Brain microvascular endothelial cell (primary cell): ENCODE data around the gene SLC2A6.

Experiments
- DNase-seq: peaks from one replicate; pipeline ENCODE4 v3.0.0-alpha.2; 2020
- H3K27ac ChIP-seq: fragments of 250-450 bp; sonication (Bioruptor Pico); 2 replicates; pipeline ENCODE4 v1.5.1; 2020; ENCODE audit warnings: mild to moderate bottlenecking, moderate library complexity
- H3K27me3 ChIP-seq: fragments of 250-450 bp; sonication (Bioruptor Pico); replicated peaks from 2 replicates; pipeline ENCODE4 v1.5.1; 2020; ENCODE audit warnings: mild to moderate bottlenecking
- H3K36me3 ChIP-seq: fragments of 250-450 bp; sonication (Bioruptor Pico); replicated peaks from 2 replicates; pipeline ENCODE4 v1.5.1; 2020; ENCODE audit warnings: mild to moderate bottlenecking
- H3K4me3 ChIP-seq: 2 replicates; pipeline ENCODE4 v1.5.1; 2011; ENCODE audit warnings: low read depth, mild to moderate bottlenecking, control low read depth, low read length, moderate library complexity
- CTCF ChIP-seq: IDR thresholded peaks from 2 replicates; pipeline ENCODE4 v1.5.1; 2011; ENCODE audit warnings: low read depth, mild to moderate bottlenecking, moderate library complexity, low read length, control low read depth, inconsistent platforms; ENCODE audit errors: missing control alignments
- in situ Hi-C: cut with HindIII; loops from 2 replicates; pipeline ENCODE4 v1.10.0; 2017; ENCODE audit warnings: low sequenced_read_pairs, low pct_ligation_motif_present

The SLC2A6 gene

GRCh38 chr9:133494636-133495326, 15.9 kb upstream of the SLC2A6 start:
- Histone ChIP-seq H3K36me3 (no peaks in the 10 kb centered on the region), H3K27ac (no peak overlapping the region), H3K4me3 (no peak overlapping the region), H3K27me3 (peaks cover 2% of the 10 kb centered on the region)
- TF ChIP-seq CTCF = no peak
- DNase-seq = no peak
- in situ Hi-C loops = no loop called here

GRCh38 chr9:133493845-133494540, 15.1 kb upstream of the SLC2A6 start:
- no peak for DNase-seq
- Histone ChIP-seq H3K36me3 (no peaks in the 10 kb centered on the region), H3K27me3 (peaks cover 2% of the 10 kb centered on the region), H3K4me3 (no peak overlapping the region), H3K27ac (no peak overlapping the region)
- TF ChIP-seq CTCF = no peak
- in situ Hi-C loops = no loop called here

GRCh38 chr9:133493428-133493827, 14.5 kb upstream of the SLC2A6 start:
- DNase-seq = no peak
- no peak for TF ChIP-seq CTCF
- H3K27ac ChIP-seq = no peak overlapping the region
- in situ Hi-C loops = no loop called here
- no peak overlapping the region for H3K4me3 ChIP-seq
- H3K36me3 ChIP-seq = no peaks in the 10 kb centered on the region
- H3K27me3 ChIP-seq = peaks cover 2% of the 10 kb centered on the region

GRCh38 chr9:133492061-133493021, 13.4 kb upstream of the SLC2A6 start:
- in situ Hi-C loops = no loop called here
- Histone ChIP-seq H3K36me3 (no peaks in the 10 kb centered on the region), H3K27me3 (peaks cover 2% of the 10 kb centered on the region), H3K4me3 (no peak overlapping the region), H3K27ac (no peak overlapping the region)
- no peak for TF ChIP-seq CTCF
- DNase-seq = no peak

GRCh38 chr9:133491656-133491925, 12.7 kb upstream of the SLC2A6 start:
- no peak for TF ChIP-seq CTCF
- Histone ChIP-seq H3K4me3 (no peak overlapping the region), H3K27ac (no peak overlapping the region), H3K36me3 (no peaks in the 10 kb centered on the region), H3K27me3 (peaks cover under 1% of the 10 kb centered on the region)
- no peak for DNase-seq
- in situ Hi-C loops = no loop called here
